Vagina (tissue), 2 donors: ENCODE data around the gene CDK14. TPM values are rescaled to one million over a fixed set of nuclear protein-coding genes. Genes with fewer than 3 reads are reported as not detected.

Experiments
- DNase-seq, 2 donors: peaks; one replicate each; pipeline ENCODE4 v3.0.0-alpha.2; 2017; ENCODE audit errors: extremely low spot score in 2 of 2
- H3K27ac ChIP-seq: fragments of 200-600 bp; sonication (generic); one replicate; pipeline ENCODE4 v1.5.1; 2019
- H3K27me3 ChIP-seq: fragments of 200-600 bp; sonication (generic); one replicate; pipeline ENCODE4 v1.5.1; 2019
- H3K36me3 ChIP-seq, 2 donors: fragments of 200-600 bp; sonication (generic); one replicate each; pipeline ENCODE4 v1.5.1; 2017 to 2019
- H3K4me1 ChIP-seq: fragments of 200-600 bp; sonication (generic); one replicate; pipeline ENCODE4 v1.5.1; 2019
- H3K4me3 ChIP-seq, 2 donors: fragments of 200-600 bp; sonication (generic); 1 replicate in 1 of 2; 2 replicates in 1 of 2; pipeline ENCODE4 v1.5.1; 2016 to 2019
- H3K9me3 ChIP-seq: fragments of 200-600 bp; sonication (generic); one replicate; pipeline ENCODE4 v1.5.1; 2019
- CTCF ChIP-seq, 3 experiments: fragments of 450-650 bp in 2 of 3; fragments of 200-600 bp in 1 of 3; sonication (generic) in 1 of 3; IDR thresholded peaks; one replicate each; pipeline ENCODE4 v1.5.1; 2017 to 2019; ENCODE audit warnings: antibody characterized with exemption in 3 of 3, mild to moderate bottlenecking in 2 of 3, moderate library complexity in 2 of 3
- POLR2A ChIP-seq, 2 donors: fragments of 450-650 bp; IDR thresholded peaks; one replicate each; pipeline ENCODE4 v1.6.1; 2017; ENCODE audit warnings: antibody characterized with exemption in 2 of 2, mild to moderate bottlenecking in 2 of 2, moderate library complexity in 2 of 2
- POLR2AphosphoS5 ChIP-seq, 2 donors: sonication (generic); formaldehyde crosslinking; IDR thresholded peaks; one replicate each; pipeline ENCODE4 v1.9.0; 2017; ENCODE audit warnings: antibody characterized with exemption in 2 of 2, mild to moderate bottlenecking in 2 of 2, low read depth in 1 of 2; ENCODE audit not compliant: insufficient read depth in 1 of 2
- intact Hi-C: fragments of 100-400 bp; cut with DNase I; formaldehyde crosslinking; loops from one replicate; pipeline ENCODE4 v1.15.1; 2023
- total RNA-seq: library from RNA; depleted of rRNA; stranded (reverse); fragments of >200 nt; gene quantifications from one replicate; pipeline ENCODE4 v1.2.3, GENCODE V29; 2016

Gene CDK14
- total RNA-seq, 1 donor from 2014 or later: 21.6 TPM

DNA sequence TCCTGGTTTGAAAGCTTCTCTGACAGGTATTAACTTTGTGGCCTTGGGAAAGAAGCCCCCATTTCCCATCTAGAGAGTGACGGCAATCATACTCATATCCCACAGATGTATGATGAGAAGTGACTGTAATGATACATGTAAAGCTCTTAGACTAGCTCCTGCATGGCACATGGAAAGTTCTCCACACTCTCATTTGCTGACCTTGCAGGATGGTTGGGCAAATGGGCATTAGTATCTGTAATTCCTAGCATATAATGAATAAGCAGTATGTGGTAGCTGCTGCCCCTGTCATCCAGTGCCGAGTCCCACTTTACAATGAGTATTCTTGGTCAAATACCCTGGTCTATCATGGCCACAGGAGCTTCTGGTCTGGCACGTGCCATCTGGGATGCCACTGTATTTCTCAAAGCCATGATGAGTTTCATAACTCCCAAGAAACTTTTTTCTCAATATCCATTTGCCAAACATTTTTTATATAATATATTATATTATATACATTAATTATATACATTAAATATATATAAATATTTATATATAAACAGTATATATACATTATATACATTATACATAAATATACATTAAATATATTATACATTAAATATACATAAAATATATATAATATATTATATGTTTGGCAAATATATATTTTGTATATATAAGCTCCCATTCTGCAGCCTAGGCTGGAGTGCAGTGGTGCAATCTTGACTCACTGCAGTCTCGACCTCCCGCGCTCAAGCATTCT lies 561.6 kb downstream of the CDK14 start:
- Histone ChIP-seq H3K9me3 (no peaks in the 10 kb centered on the region), H3K27ac (no peak overlapping the region), H3K36me3 (no peaks in the 10 kb centered on the region), H3K4me1 (no peaks in the 10 kb centered on the region), H3K4me3 (no peak overlapping the region), H3K27me3 (no peaks in the 10 kb centered on the region)
- no peak for TF ChIP-seq POLR2A (IDR thresholded peaks at IDR 0.05)
- no peak for TF ChIP-seq CTCF (IDR thresholded peaks at IDR 0.05)
- no peak for TF ChIP-seq POLR2AphosphoS5 (IDR thresholded peaks at IDR 0.05; ENCODE audit: insufficient read depth in 1 of 2, low read depth in 1 of 2)
- intact Hi-C loops: no loop called here
- DNase-seq: no peak

DNA sequence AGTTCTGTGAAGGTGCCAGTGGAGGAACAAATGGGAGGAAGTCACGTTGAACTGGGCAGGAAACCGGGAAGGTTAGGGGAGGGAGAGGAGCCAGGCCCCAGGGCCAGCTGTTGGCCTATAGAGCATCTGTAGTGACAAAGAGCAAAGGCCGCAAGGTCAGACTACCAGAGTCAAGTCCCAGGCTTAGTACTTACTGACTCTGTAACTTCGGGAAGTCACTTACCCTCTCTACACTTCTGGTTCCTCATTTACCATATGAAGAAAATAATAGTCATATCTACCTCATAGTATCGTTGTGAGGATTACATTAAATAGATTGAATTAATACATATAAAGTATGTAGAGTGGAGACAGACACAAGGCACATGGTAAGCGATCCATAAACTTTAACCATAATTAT lies 566.3 kb downstream of the CDK14 start:
- no peaks in the 10 kb centered on the region for H3K27me3 ChIP-seq
- H3K9me3 ChIP-seq: no peaks in the 10 kb centered on the region
- no peak for DNase-seq
- no peak for TF ChIP-seq POLR2A (IDR thresholded peaks at IDR 0.05)
- TF ChIP-seq CTCF (IDR thresholded peaks at IDR 0.05): no peak
- no peak for TF ChIP-seq POLR2AphosphoS5 (IDR thresholded peaks at IDR 0.05; ENCODE audit: insufficient read depth in 1 of 2, low read depth in 1 of 2)
- intact Hi-C loops: no loop called here
- no peaks in the 10 kb centered on the region for H3K36me3 ChIP-seq
- H3K4me3 ChIP-seq: no peak overlapping the region
- H3K27ac ChIP-seq: no peak overlapping the region
- peaks cover 14% of the 10 kb centered on the region for H3K4me1 ChIP-seq

GRCh38 chr7:91164506-91164905 lies 568.4 kb downstream of the CDK14 start:
- no peak for DNase-seq
- no peak for TF ChIP-seq POLR2A (IDR thresholded peaks at IDR 0.05)
- TF ChIP-seq CTCF (IDR thresholded peaks at IDR 0.05): no peak
- no peak for TF ChIP-seq POLR2AphosphoS5 (IDR thresholded peaks at IDR 0.05; ENCODE audit: insufficient read depth in 1 of 2, low read depth in 1 of 2)
- H3K27me3 ChIP-seq: no peaks in the 10 kb centered on the region
- peak overlapping the region; percentile 17 for H3K27ac ChIP-seq
- H3K4me3 ChIP-seq: no peak overlapping the region
- no peaks in the 10 kb centered on the region for H3K9me3 ChIP-seq
- intact Hi-C loops: no loop called here
- H3K4me1 ChIP-seq: peaks cover 14% of the 10 kb centered on the region
- no peaks in the 10 kb centered on the region for H3K36me3 ChIP-seq

DNA sequence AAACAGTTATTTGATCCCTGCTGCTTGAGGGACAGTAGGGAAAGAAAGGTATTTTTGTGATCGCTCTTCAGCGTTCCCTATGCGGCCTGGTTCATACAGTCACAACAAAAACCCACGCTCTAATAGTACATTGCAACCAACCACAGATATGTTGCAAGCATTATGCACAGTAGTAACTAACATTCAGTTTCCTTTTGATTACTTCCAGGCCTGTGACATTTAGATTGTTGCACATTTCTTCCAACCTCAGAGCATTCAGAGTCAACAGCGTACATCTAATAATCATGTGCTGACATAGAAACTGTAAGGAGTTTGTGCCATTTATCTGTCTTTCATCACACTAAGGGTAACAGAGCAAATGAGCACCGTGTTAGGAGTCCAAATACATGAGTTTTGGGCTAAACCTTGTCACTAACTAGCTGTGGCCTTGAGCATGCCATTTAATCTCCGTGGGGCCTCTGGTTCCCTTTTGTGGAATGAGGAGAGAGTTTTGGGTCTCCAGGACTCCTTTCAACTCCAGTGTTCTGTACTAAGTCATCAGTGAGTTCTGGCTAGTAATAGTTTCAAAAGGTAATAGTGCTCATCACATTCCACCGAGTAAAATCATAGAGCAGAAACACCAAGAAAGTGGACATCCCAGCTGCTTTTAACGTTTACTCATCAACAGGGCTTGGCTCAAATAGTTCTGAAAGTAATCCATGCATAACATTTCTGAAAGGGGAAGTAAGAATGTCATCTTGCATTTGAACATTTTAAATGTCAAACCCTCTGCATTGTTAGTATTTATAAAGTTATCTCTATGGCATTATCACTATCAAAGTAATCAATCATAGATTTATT lies 569.1 kb downstream of the CDK14 start:
- Histone ChIP-seq H3K9me3 (no peaks in the 10 kb centered on the region), H3K4me3 (no peak overlapping the region), H3K27ac (peak overlapping the region; percentile 17), H3K36me3 (no peaks in the 10 kb centered on the region), H3K27me3 (no peaks in the 10 kb centered on the region), H3K4me1 (peaks cover 14% of the 10 kb centered on the region)
- TF ChIP-seq POLR2A (IDR thresholded peaks at IDR 0.05) (no peak), CTCF (IDR thresholded peaks at IDR 0.05) (no peak), POLR2AphosphoS5 (IDR thresholded peaks at IDR 0.05; ENCODE audit: insufficient read depth in 1 of 2, low read depth in 1 of 2) (no peak)
- no peak for DNase-seq
- intact Hi-C loops: no loop called here

GRCh38 chr7:91165846-91166230 lies 569.7 kb downstream of the CDK14 start:
- DNase-seq: no peak
- H3K27ac ChIP-seq: no peak overlapping the region
- intact Hi-C loops: no loop called here
- H3K36me3 ChIP-seq: no peaks in the 10 kb centered on the region
- no peak overlapping the region for H3K4me3 ChIP-seq
- peaks cover 14% of the 10 kb centered on the region for H3K4me1 ChIP-seq
- H3K27me3 ChIP-seq: no peaks in the 10 kb centered on the region
- TF ChIP-seq CTCF (IDR thresholded peaks at IDR 0.05): no peak
- TF ChIP-seq POLR2A (IDR thresholded peaks at IDR 0.05): no peak
- TF ChIP-seq POLR2AphosphoS5 (IDR thresholded peaks at IDR 0.05; ENCODE audit: insufficient read depth in 1 of 2, low read depth in 1 of 2): no peak
- no peaks in the 10 kb centered on the region for H3K9me3 ChIP-seq
